Activated B cell treated with CpG ODN at 0.5 μM for 24 hours (primary cell): ENCODE results near the gene ATF7. TPM values are rescaled to one million over a fixed set of nuclear protein-coding genes. Genes with fewer than 3 reads are reported as not detected.
A peak's percentile ranks its signal among the peaks of the same experiment; 100 is the strongest.

Source experiments
- ATAC-seq: fragments of 200-7000 bp; cut with Tn5 transposase; one replicate; pipeline ENCODE4 v1.10.0; 2021; ENCODE audit warnings: low read depth, mild to moderate bottlenecking, moderate library complexity
- CTCF ChIA-PET: fragments of 350-600 bp; sonication (Branson Sonifier 250); formaldehyde crosslinking; loops from one replicate; lab custom pipeline; 2021; ENCODE audit warnings: antibody characterized with exemption; lab: Charles Lee
- POLR2A ChIA-PET: fragments of 350-600 bp; sonication (Branson Sonifier 250); formaldehyde crosslinking; loops from one replicate; lab custom pipeline; 2021; ENCODE audit warnings: antibody characterized with exemption; lab: Charles Lee
- DNase-seq: peaks from one replicate; pipeline ENCODE4 v3.0.0; 2022
- H3K27ac Mint-ChIP-seq: one replicate; pipeline ENCODE4 v1.8.0; 2020; ENCODE audit warnings: mixed read lengths
- H3K27me3 Mint-ChIP-seq: one replicate; pipeline ENCODE4 v1.8.0; 2021; ENCODE audit warnings: mixed read lengths
- H3K36me3 Mint-ChIP-seq: one replicate; pipeline ENCODE4 v1.8.0; 2021; ENCODE audit warnings: low read depth, mixed read lengths
- H3K4me1 Mint-ChIP-seq: one replicate; pipeline ENCODE4 v1.8.0; 2021; ENCODE audit warnings: mixed read lengths
- H3K4me3 Mint-ChIP-seq: one replicate; pipeline ENCODE4 v1.8.0; 2020; ENCODE audit warnings: mild to moderate bottlenecking, mixed read lengths
- H3K9me3 Mint-ChIP-seq: one replicate; pipeline ENCODE4 v1.8.0; 2020; ENCODE audit warnings: mixed read lengths
- CTCF ChIP-seq: fragments of 200-600 bp; IDR thresholded peaks from one replicate; pipeline ENCODE4 v1.8.0; 2022; ENCODE audit warnings: antibody characterized with exemption, mild to moderate bottlenecking
- intact Hi-C: fragments of 100-400 bp; cut with micrococcal nuclease; formaldehyde crosslinking; loops from one replicate; pipeline ENCODE4 v1.15.1; 2024
- total RNA-seq: library from RNA; stranded (reverse); gene quantifications from 2 replicates; pipeline ENCODE4 v1.2.3, GENCODE V29; 2022

ATF7 gene
- total RNA-seq, 1 donor from 2014 or later = 36.8 TPM

DNA sequence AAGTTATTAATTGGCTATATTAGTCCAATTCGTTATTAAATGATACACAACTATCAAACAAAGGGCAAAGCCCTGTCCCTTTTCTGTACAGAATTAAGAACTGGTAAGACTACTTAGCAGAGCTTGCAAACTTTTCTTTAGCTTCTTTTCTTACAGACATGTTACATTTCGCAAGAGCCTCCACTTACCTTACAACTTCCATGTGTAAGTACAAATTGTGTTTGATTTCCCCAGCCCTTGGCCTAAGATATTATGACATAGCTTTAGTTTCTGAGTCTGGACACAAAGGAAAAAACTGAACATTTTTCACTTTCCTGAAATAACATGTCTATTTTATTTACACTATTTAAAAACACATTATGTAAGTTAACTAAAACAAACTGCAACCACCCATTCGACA, 1.7 kb downstream of the ATF7 start:
- TF ChIP-seq CTCF = no peak
- intact Hi-C loops = no loop called here
- no peak for ATAC-seq
- Mint-ChIP-seq H3K9me3 (no peaks in the 10 kb centered on the region), H3K27me3 (no peaks in the 10 kb centered on the region), H3K4me3 (peak overlapping the region; percentile 98), H3K36me3 (peaks cover 13% of the 10 kb centered on the region), H3K4me1 (peaks cover 47% of the 10 kb centered on the region), H3K27ac (peak overlapping the region; percentile 99)
- no peak for DNase-seq
- ChIA-PET POLR2A (interaction anchor here (0.9 to 1.4 kb wide), 2 partner anchors 13 to 51 kb away, joined by 3 to 4 read pairs; partner anchors contain the start of gene ATP5MC2), CTCF (interaction anchor here (1.3 to 2.1 kb wide), 2 partner anchors 51 to 53 kb away, joined by 3 to 7 read pairs; partner anchors contain the start of gene ATP5MC2)

DNA sequence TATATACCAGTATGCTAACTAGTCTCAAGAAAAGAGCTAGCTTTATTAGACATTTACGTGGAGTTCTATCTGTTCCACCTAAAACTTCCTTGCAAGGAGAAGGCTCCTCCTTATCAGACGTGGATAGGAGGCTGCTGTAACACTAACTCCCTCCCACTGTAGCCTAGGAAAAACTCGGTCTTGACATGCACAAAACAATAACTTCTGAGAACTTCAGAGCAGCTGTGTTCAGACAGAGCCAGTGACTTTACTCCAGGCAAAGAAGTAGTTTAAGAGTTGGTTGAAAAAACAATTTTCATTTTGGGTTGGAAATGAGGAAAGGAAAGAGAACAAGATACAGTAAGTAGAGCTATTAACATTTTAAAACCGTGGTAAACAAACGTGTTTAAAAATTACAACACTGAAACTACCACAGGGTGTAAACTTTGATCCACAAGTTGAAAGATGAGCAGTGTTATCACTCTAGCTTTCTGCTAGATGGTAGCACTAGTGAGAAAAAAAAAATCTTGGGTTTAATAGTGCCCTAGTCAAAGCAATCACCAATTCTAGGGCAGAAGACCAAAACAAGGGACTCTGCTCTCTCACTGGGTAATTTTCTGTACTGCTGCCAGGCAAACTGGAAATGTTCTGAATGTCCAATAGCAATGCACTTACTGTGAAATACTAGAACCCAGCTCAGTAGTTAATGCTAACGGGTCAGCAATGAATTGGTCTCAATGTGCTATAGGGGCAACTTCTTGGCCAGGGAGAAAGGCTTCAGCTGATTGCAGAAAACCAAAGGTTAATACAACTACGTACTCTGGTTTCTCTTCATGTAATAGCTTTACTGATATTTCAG, 2.4 kb downstream of the ATF7 start:
- TF ChIP-seq CTCF = no peak
- intact Hi-C loops = no loop called here
- no peaks in the 10 kb centered on the region for H3K27me3 Mint-ChIP-seq
- ChIA-PET POLR2A (interaction anchor here (0.5 to 1.4 kb wide), 3 partner anchors 12 to 52 kb away, joined by 3 to 8 read pairs (median 4); partner anchors contain the start of gene ATP5MC2), CTCF (interaction anchor here (1.2 to 2.1 kb wide), 3 partner anchors 52 to 123 kb away, joined by 3 to 7 read pairs (median 3); partner anchors contain the start of gene ATP5MC2)
- ATAC-seq = no peak
- H3K27ac Mint-ChIP-seq = peak overlapping the region; percentile 8
- peaks cover 13% of the 10 kb centered on the region for H3K36me3 Mint-ChIP-seq
- H3K9me3 Mint-ChIP-seq = no peaks in the 10 kb centered on the region
- peaks cover 53% of the 10 kb centered on the region for H3K4me1 Mint-ChIP-seq
- DNase-seq = no peak
- H3K4me3 Mint-ChIP-seq = peak overlapping the region; percentile 52

DNA sequence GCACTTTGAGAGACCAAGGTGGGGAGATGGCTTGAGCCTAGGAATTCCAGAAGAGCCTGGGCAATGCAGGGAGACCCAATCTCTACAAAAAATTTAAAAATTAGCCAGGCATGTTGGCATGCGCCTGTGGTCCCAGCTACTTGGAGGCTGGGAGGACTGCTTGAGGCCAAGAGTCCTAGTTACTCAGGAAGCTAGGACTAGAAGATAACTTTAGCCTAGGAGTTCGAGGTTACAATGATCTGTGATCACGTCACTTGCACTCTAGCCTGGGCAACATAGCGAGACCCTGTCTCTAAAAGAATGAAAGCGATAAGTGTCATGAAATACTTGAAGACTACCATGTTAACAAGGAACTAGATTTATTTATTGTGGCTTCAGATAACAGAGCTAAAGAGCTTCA, 3.5 kb downstream of the ATF7 start:
- Mint-ChIP-seq H3K27ac (no peak overlapping the region), H3K27me3 (no peaks in the 10 kb centered on the region), H3K4me1 (peaks cover 63% of the 10 kb centered on the region), H3K4me3 (no peak overlapping the region), H3K9me3 (no peaks in the 10 kb centered on the region), H3K36me3 (peaks cover 13% of the 10 kb centered on the region)
- ChIA-PET POLR2A (interaction anchor here (1.0 to 1.2 kb wide), 2 partner anchors 10 to 53 kb away, joined by 4 to 8 read pairs; partner anchors contain the start of gene ATP5MC2), CTCF (interaction anchor here (0.5 to 2.1 kb wide), 3 partner anchors 53 to 124 kb away, joined by 3 to 7 read pairs (median 3); partner anchors contain the start of gene ATP5MC2)
- intact Hi-C loops = no loop called here
- ATAC-seq (no peak), DNase-seq (no peak)
- no peak for TF ChIP-seq CTCF

DNA sequence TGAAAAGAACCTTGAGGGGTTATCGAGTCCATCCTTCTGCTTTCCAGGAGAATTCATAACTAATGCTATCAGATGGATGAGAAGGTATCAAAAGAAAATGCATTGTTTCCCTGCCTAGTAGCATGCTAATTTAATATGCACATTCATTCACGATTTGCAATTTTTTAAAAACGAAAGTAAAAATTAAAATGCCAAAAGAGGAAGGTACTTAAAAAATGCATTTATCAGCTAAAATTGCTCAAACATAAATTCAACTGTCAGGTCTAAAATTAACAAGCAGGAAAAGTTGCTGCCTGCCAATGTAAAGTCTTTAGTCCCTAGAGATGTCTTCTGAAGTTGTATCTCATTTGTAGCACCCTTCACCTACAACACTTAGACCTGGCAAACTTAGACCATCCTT, 7.9 kb downstream of the ATF7 start:
- Mint-ChIP-seq H3K27me3 (no peaks in the 10 kb centered on the region), H3K9me3 (no peaks in the 10 kb centered on the region), H3K27ac (peak overlapping the region; percentile 84), H3K4me3 (peak overlapping the region; percentile 77), H3K4me1 (peaks cover 37% of the 10 kb centered on the region), H3K36me3 (peaks cover 18% of the 10 kb centered on the region)
- DNase-seq = no peak
- ChIA-PET POLR2A (interaction anchor here (0.6 to 0.7 kb wide), 2 partner anchors 611 to 845 kb away, joined by 7 read pairs; no protein-coding TSS in a partner anchor), CTCF (interaction anchor here (0.6 to 1.5 kb wide), 2 partner anchors 66 to 75 kb away, joined by 3 read pairs; no protein-coding TSS in a partner anchor)
- intact Hi-C loops = loop anchor here (1.0 to 2.0 kb wide), 2 partner anchors 8 to 15 kb away; partner anchors contain the start of gene ATF7
- TF ChIP-seq CTCF = no peak
- ATAC-seq = no peak

- ChIA-PET POLR2A (interaction anchor here (0.6 to 1.5 kb wide), 3 partner anchors 8 to 846 kb away, joined by 5 to 7 read pairs (median 7); partner anchors contain the start of gene ATF7), CTCF (no interaction called here)
- peak overlapping the region; percentile 84 for H3K27ac Mint-ChIP-seq
Measured at GRCh38 chr12:53617700-53618099, 8.5 kb downstream of the ATF7 start.

More at GRCh38 chr12:53617700-53618099, 8.5 kb downstream of the ATF7 start:
- DNase-seq (no peak), ATAC-seq (no peak)
- H3K9me3 Mint-ChIP-seq = no peaks in the 10 kb centered on the region
- H3K27me3 Mint-ChIP-seq = no peaks in the 10 kb centered on the region
- intact Hi-C loops = loop anchor here (1.0 to 2.0 kb wide), 2 partner anchors 9 to 15 kb away; partner anchors contain the start of gene ATF7
- peaks cover 17% of the 10 kb centered on the region for H3K36me3 Mint-ChIP-seq
- TF ChIP-seq CTCF = no peak
- H3K4me1 Mint-ChIP-seq = peaks cover 34% of the 10 kb centered on the region
- H3K4me3 Mint-ChIP-seq = peak overlapping the region; percentile 77
